ENCODE results near the gene HSBP1. TPM values are rescaled to one million over a fixed set of nuclear protein-coding genes. Genes with fewer than 3 reads are reported as not detected.

Gene HSBP1
- total and polyA plus RNA-seq, 2 of the 4 experiments (the other 2 are of a cell fraction) = 8.8 to 65.2 TPM

GRCh38 chr16:83794860-83795554 is 12.8 kb upstream of the HSBP1 start:
- TF ChIP-seq POLR2A (IDR thresholded peaks at IDR 0.05; ENCODE audit: low read depth, low read length) = no peak
- no peak for TF ChIP-seq MAFK (IDR thresholded peaks at IDR 0.05; ENCODE audit: low read depth, low read length)
- no peak for TF ChIP-seq NFE2L2 (IDR thresholded peaks at IDR 0.05; ENCODE audit: low read depth, low read length)
- no peak for TF ChIP-seq FOS (IDR thresholded peaks at IDR 0.05; ENCODE audit: low read depth, low read length)
- TF ChIP-seq CHD1 (IDR thresholded peaks at IDR 0.05; ENCODE audit: low read depth, low read length) = no peak
- TF ChIP-seq BHLHE40 (IDR thresholded peaks at IDR 0.05; ENCODE audit: low read depth, low read length) = no peak
- no peak for TF ChIP-seq MXI1 (IDR thresholded peaks at IDR 0.05; ENCODE audit: borderline replicate concordance, low read depth, low read length)
- TF ChIP-seq SMC3 (IDR thresholded peaks at IDR 0.05; ENCODE audit: low read depth, low read length) = no peak
- TF ChIP-seq RFX5 (IDR thresholded peaks at IDR 0.05; ENCODE audit: low read depth, low read length) = no peak
- TF ChIP-seq, protein P1, sequence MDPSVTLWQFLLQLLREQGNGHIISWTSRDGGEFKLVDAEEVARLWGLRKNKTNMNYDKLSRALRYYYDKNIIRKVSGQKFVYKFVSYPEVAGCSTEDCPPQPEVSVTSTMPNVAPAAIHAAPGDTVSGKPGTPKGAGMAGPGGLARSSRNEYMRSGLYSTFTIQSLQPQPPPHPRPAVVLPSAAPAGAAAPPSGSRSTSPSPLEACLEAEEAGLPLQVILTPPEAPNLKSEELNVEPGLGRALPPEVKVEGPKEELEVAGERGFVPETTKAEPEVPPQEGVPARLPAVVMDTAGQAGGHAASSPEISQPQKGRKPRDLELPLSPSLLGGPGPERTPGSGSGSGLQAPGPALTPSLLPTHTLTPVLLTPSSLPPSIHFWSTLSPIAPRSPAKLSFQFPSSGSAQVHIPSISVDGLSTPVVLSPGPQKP (IDR thresholded peaks at IDR 0.05; ENCODE audit: borderline replicate concordance, low read depth, low read length) = no peak
- TF ChIP-seq, protein P2, sequence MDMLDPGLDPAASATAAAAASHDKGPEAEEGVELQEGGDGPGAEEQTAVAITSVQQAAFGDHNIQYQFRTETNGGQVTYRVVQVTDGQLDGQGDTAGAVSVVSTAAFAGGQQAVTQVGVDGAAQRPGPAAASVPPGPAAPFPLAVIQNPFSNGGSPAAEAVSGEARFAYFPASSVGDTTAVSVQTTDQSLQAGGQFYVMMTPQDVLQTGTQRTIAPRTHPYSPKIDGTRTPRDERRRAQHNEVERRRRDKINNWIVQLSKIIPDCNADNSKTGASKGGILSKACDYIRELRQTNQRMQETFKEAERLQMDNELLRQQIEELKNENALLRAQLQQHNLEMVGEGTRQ (IDR thresholded peaks at IDR 0.05; ENCODE audit: low read depth, low read length) = no peak
- TF ChIP-seq MAZ (IDR thresholded peaks at IDR 0.05; ENCODE audit: borderline replicate concordance, low read depth, low read length) = no peak
- no peak for TF ChIP-seq CTCF (conservative IDR thresholded peaks at IDR 0.05; ENCODE audit: low read depth, low read length)
- TF ChIP-seq CEBPB (IDR thresholded peaks at IDR 0.05; ENCODE audit: low read depth, low read length) = no peak
- no peak for TF ChIP-seq RAD21 (IDR thresholded peaks at IDR 0.05; ENCODE audit: low read length)
- TF ChIP-seq RCOR1 (IDR thresholded peaks at IDR 0.05; ENCODE audit: insufficient replicate concordance, low read length) = no peak
- no peak overlapping the region for H3K4ac ChIP-seq (ENCODE audit: low read depth, low read length)
- no peak for ATAC-seq (ENCODE audit: low read depth)
- no peaks in the 10 kb centered on the region for H3K9me3 ChIP-seq (ENCODE audit: control insufficient read depth, insufficient read depth, low read length)
- H3K18ac ChIP-seq (ENCODE audit: low read depth, low read length) = no peak overlapping the region
- H2AFZ ChIP-seq (replicated peaks; ENCODE audit: low read length, poor library complexity) = no peak overlapping the region
- WGBS, 2 experiments (ENCODE audit: extremely low coverage in 2 of 2, insufficient read length in 1 of 2) = 93% methylated on average over 2 of the region's 10 CpGs; no CpG with 5 or more reads in 1 of the 2 experiments
- H2BK120ac ChIP-seq (ENCODE audit: low read depth, low read length) = no peak overlapping the region
- no peaks in the 10 kb centered on the region for H3K27me3 ChIP-seq (ENCODE audit: control insufficient read depth, insufficient read depth, low read length)
- no peak overlapping the region for H4K5ac ChIP-seq (ENCODE audit: low read depth, low read length)
- no peak overlapping the region for H2AK9ac ChIP-seq (replicated peaks; ENCODE audit: low read depth, low read length, poor library complexity)
- no peaks in the 10 kb centered on the region for H3K4me1 ChIP-seq (ENCODE audit: control insufficient read depth, insufficient read depth, low read length)
- H3K36me3 ChIP-seq (ENCODE audit: control insufficient read depth, insufficient read depth, low read length) = no peaks in the 10 kb centered on the region
- H3K14ac ChIP-seq (replicated peaks; ENCODE audit: low read depth, low read length) = no peak overlapping the region
- intact Hi-C loops (cut with micrococcal nuclease) = no loop called here
- H4K8ac ChIP-seq (ENCODE audit: low read depth in 2 of 2, low read length in 2 of 2) = no peak overlapping the region
- no peak overlapping the region for H3K23ac ChIP-seq (ENCODE audit: low read depth, low read length)
- H2BK20ac ChIP-seq (ENCODE audit: low read depth, low read length) = no peak overlapping the region
- H2AK5ac ChIP-seq (ENCODE audit: low read depth, low read length) = no peak overlapping the region
- no peak for DNase-seq
- ChIA-PET POLR2A (ENCODE audit: unreplicated experiment) (no interaction called here), CTCF (no interaction called here)
- H3K27ac ChIP-seq (ENCODE audit: insufficient read depth, low read length) = no peak overlapping the region
- dilution Hi-C loops (cut with HindIII; ENCODE audit: low sequenced_read_pairs, unreplicated experiment) = no loop called here
- no peak overlapping the region for H3K56ac ChIP-seq (ENCODE audit: extremely low read depth, insufficient read depth, low read length)
- no peak overlapping the region for H3K4me3 ChIP-seq (ENCODE audit: insufficient read depth, low read depth, low read length)
- no peaks in the 10 kb centered on the region for H3K79me1 ChIP-seq (ENCODE audit: low read depth in 1 of 2, low read length in 2 of 2)
- H3K9ac ChIP-seq (ENCODE audit: low read depth, low read length) = no peak overlapping the region
- H2BK5ac ChIP-seq (ENCODE audit: low read depth, low read length, poor library complexity, severe bottlenecking) = no peak overlapping the region
- H4K20me1 ChIP-seq (ENCODE audit: insufficient read depth, low read length) = no peaks in the 10 kb centered on the region
- no peaks in the 10 kb centered on the region for H3K9me1 ChIP-seq (ENCODE audit: insufficient read depth, low read length)
- no peak overlapping the region for H3K4me2 ChIP-seq (ENCODE audit: low read depth, low read length)
- no peak overlapping the region for H4K91ac ChIP-seq (ENCODE audit: insufficient read depth, low read depth, low read length)
- no TSS peak for BruUV-seq (replicated peaks)
- no peak overlapping the region for H2BK15ac ChIP-seq (ENCODE audit: low read depth, low read length)
- in situ Hi-C loops (cut with MboI; ENCODE audit: low sequenced_read_pairs) = no loop called here
